Measurements from ENCODE around the gene C2CD4D. TPM values are rescaled to one million over a fixed set of nuclear protein-coding genes. Genes with fewer than 3 reads are reported as not detected.

Gene C2CD4D
- total RNA-seq, 1 experiment from 2014 or later = 0.79 TPM

- Histone ChIP-seq H2BK12ac (ENCODE audit: insufficient read length, low read depth, low read length) (no peak overlapping the region), H4K20me1 (ENCODE audit: control insufficient read depth, insufficient read depth, insufficient read length) (no peaks in the 10 kb centered on the region), H3K9me3 (ENCODE audit: control insufficient read depth, low read depth, low read length) (no peaks in the 10 kb centered on the region), H3K27me3 (ENCODE audit: insufficient read depth, low read length) (no peaks in the 10 kb centered on the region), H3K27ac (ENCODE audit: insufficient read length, low read depth, low read length) (no peak overlapping the region), H3K9ac (ENCODE audit: extremely low read depth, insufficient read length, low read length) (no peak overlapping the region), H2AK5ac (ENCODE audit: insufficient read length, low read length) (no peak overlapping the region), H3T11ph (ENCODE audit: low read length) (no peak overlapping the region), H4K91ac (ENCODE audit: insufficient read length, low read depth, low read length) (no peak overlapping the region), H4K8ac (replicated peaks; ENCODE audit: insufficient read length, low read depth, low read length) (no peak overlapping the region), H3K23ac (ENCODE audit: insufficient read length, low read depth, low read length) (no peak overlapping the region), H4K5ac (ENCODE audit: insufficient read length, low read depth, low read length) (no peak overlapping the region), H3K18ac (ENCODE audit: insufficient read length, low read depth, low read length) (no peak overlapping the region), H3K56ac (ENCODE audit: insufficient read length, low read depth, low read length) (no peak overlapping the region), H2BK15ac (ENCODE audit: low read depth, low read length) (no peak overlapping the region), H3K4ac (ENCODE audit: low read depth, low read length) (no peak overlapping the region), H2BK120ac (ENCODE audit: low read depth, low read length, poor library complexity, severe bottlenecking) (no peak overlapping the region), H3K4me2 (ENCODE audit: insufficient read depth, insufficient read length, low read length) (no peak overlapping the region), H3K4me1 (ENCODE audit: insufficient read depth, low read length) (peaks cover 3% of the 10 kb centered on the region; the same call in 1 of the 2 replicates), H3K79me2 (ENCODE audit: insufficient read depth, low read length) (no peaks in the 10 kb centered on the region), H3K23me2 (ENCODE audit: insufficient read length, low read depth, low read length, poor library complexity, severe bottlenecking) (no peaks in the 10 kb centered on the region), H3K14ac (ENCODE audit: insufficient read depth, low read length) (no peak overlapping the region), H2AFZ (ENCODE audit: low read length) (no peak overlapping the region), H3K79me1 (ENCODE audit: insufficient read depth, low read depth, low read length, poor library complexity, severe bottlenecking) (no peaks in the 10 kb centered on the region), H2BK20ac (ENCODE audit: low read depth, low read length, poor library complexity, severe bottlenecking) (no peak overlapping the region), H2BK5ac (ENCODE audit: insufficient read length, low read length) (no peak overlapping the region)
- Mint-ChIP-seq H3K4me3 (no peak overlapping the region), H3K36me3 (ENCODE audit: insufficient read depth in 1 of 3, low read depth in 3 of 3) (peaks cover 0 to 11% (median 0%) of the 10 kb centered on the region in 3 experiments; a peak in 1 of 7 replicates), H3K27ac (no peak overlapping the region), H3K4me1 (peaks cover 24% of the 10 kb centered on the region in 2 experiments), H3K27me3 (ENCODE audit: low read depth) (peaks cover 43% of the 10 kb centered on the region), H3K9me3 (no peaks in the 10 kb centered on the region)
- no CpG with 5 or more reads among the region's 11 CpGs for WGBS (ENCODE audit: extremely low coverage, insufficient read length, low lambda C conversion rate)
- TF ChIP-seq CTCF (conservative IDR thresholded peaks at IDR 0.05) = no peak
- no peak for DNase-seq
Observed at GRCh38 chr1:151847867-151848596, 8.4 kb upstream of the C2CD4D start.

Measured in H9 (cell line).